GM12873 (cell line): ENCODE measurements around the gene HLA-A.

Experiments used
- TF ChIP-seq, protein P1 (sequence below): IDR thresholded peaks from 2 replicates; pipeline ENCODE4 v1.5.1; 2012; ENCODE audit warnings: low read depth, mild to moderate bottlenecking, moderate library complexity, low read length, control low read depth; ENCODE audit not compliant: insufficient read depth; ENCODE audit errors: missing control alignments

The HLA-A gene

DNA sequence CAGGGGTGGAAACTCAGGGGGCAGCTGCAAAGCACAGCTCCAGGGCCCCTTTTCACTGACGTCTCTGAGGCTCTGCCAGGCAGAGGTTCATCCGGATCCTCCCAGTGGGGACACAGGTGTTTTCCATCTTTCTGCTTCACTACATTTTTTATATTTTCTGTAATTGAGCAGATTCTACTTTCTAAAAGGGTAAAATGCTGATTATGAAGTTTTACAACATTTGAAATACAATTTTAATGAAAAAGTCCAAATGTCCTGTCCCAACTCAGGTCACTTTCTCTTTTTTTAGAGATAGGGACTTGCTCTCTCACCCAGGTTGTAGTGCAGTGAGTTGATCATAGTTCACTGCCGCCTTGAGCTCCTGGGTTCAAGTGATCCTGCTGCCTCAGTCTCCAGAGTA, 41.9 kb downstream of the HLA-A start:
- TF ChIP-seq, protein P1, sequence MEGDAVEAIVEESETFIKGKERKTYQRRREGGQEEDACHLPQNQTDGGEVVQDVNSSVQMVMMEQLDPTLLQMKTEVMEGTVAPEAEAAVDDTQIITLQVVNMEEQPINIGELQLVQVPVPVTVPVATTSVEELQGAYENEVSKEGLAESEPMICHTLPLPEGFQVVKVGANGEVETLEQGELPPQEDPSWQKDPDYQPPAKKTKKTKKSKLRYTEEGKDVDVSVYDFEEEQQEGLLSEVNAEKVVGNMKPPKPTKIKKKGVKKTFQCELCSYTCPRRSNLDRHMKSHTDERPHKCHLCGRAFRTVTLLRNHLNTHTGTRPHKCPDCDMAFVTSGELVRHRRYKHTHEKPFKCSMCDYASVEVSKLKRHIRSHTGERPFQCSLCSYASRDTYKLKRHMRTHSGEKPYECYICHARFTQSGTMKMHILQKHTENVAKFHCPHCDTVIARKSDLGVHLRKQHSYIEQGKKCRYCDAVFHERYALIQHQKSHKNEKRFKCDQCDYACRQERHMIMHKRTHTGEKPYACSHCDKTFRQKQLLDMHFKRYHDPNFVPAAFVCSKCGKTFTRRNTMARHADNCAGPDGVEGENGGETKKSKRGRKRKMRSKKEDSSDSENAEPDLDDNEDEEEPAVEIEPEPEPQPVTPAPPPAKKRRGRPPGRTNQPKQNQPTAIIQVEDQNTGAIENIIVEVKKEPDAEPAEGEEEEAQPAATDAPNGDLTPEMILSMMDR: no peak

DNA sequence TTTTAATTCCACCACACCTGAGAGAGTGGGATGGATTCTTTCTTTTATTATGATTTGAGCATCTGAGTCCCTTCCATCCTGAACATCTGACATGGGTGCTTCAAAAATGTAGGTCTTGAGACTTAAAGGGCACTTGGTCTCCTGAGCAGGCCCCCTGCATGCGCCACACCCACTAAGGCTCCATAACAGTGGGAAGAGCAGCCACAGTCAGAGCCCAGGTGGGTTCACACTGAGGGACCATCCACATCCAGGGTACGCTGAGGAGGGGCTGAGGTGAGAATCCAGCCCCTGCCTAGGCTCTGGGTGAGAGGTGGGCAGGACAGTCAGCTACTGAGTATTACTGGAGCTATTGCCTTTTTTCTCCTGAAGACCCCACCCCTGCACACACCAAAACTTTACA, 42.7 kb downstream of the HLA-A start:
- TF ChIP-seq, protein P1: no peak

DNA sequence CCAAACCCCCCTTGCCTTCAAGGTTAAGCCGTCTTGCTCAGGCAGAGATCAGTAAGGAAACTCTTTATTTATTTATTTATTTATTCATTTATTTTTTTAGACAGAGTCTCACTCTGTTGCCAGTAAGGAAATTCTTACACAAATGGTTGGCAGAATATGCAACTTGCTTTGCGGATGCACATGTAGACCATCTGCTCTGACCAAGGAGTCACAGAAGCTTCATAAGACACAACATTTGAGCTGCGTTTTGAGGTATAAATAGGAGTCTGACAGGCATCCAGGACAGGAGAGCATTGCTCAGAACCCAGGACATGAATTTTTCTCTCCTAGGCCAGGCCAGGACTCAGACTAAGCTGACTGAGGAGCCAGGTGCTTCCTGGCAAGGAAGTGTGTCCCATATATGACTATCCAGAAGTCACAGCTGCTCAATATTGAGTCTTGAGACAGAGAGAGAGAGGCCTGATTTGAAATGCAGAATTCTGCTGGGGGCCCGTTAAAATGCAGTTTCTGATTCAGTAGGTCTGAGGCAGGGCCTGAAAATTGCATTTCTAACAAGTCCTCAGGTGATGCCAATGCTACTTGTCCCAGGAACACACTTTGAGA, 43.9 kb downstream of the HLA-A start:
- TF ChIP-seq, protein P1: no peak

DNA sequence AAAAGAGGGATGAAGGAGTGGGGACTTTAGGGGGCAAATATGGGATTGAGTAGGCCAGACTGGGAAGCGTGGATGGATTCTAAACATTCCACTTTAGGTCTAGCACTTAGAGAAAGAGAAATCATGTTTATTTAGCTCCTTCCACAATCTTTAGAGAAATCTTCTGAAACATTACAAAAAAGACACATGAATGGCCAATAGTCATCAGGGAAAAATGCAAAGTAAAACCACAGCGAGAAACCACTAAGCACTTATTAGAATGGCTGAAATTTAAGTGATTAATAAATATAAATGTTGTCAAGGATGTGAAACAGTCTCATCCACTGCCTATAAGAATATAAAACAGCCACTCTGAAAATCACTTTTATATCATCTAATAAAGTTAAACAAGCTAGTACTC, 46.9 kb downstream of the HLA-A start:
- TF ChIP-seq, protein P1: no peak

DNA sequence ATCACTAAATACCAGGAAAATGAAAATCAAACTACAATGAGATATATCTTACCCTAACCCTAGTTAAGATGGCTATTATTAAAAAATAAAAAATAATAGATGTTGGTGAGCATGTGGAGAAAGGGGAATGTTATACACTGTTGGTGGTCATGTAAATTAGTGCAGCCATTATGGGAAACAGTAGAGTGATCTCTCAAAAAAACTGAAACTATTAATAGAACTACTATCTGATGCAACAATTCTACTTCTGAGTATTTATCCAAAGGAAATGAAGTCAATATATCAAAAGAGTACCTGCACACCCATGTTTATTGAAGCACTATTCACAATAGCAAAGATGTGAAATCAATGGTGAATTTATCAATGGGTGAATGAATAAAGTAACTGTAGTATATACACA, 48.6 kb downstream of the HLA-A start:
- TF ChIP-seq, protein P1: no peak

DNA sequence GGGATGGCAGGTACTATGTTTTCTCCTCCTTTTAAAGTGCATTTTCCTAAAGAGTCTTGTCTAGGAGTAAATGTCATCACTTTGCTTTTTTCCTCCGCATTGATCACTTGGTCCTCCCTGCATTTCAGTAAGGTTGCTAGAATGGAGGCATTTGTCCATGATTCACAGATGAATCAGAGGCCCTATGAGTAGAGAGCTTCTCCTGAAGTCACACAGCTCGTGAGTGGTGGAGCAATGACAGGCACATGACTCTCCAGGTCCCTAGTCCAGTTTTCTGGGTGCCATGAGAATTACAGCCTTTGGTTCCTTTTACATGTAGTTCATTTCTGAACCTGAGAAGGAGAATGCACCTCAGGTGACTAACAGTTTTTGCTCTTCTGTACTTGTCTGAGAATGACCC, 50.5 kb downstream of the HLA-A start:
- TF ChIP-seq, protein P1: no peak

DNA sequence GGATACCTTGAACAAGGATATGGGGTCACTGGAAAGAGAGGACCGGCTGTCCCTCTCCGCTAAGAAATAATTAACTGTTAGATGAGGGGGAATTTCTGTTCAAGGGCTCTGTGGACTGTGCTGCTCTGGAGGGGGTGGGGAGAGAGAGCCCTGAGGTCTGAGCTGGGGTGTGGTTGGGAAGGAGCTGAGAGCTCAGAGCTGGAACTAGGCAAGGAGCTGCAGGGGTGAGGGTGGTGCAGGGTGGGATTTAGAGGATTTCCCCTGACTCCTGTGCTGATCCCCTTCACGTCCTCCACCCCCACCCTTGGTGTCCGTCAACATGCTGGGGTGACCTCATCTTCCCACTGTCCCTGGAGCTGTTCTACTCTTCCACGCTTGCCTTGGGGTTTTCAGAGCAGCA, 52.5 kb downstream of the HLA-A start:
- TF ChIP-seq, protein P1: no peak

DNA sequence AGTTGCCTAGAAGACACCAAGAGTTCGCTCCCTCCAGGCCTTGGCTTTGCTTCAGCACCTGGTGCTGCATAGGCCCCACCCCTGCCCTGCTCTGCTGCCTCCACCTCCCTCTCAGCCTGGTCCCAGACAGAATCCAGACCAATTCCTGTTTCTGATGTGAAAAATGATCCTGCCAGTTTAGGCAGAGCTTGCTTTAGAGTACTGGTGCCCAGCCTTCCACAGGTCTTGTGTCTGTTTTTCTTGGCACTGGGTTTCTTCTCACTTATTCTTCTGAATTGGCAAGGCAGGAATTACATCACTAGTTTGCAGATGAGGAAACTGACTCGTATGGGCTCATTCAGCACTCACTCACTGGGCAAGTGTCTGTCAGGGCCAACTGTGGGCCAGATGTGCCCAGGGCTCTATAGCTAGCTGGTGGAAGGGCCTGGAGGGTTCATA, 53.0 kb downstream of the HLA-A start:
- TF ChIP-seq, protein P1: no peak
